ENCODE measurements around the gene ZBTB3. TPM values are rescaled to one million over a fixed set of nuclear protein-coding genes. Genes with fewer than 3 reads are reported as not detected.
A peak's percentile ranks its signal among the peaks of the same experiment; 100 is the strongest.
"Not testable (repeated sequence)": the region's sequence is repeated elsewhere in the genome, so short reads cannot be mapped to it uniquely, and the experiment has no call there.

ZBTB3 gene
- total and polyA plus RNA-seq, 8 donors = 7.3 to 11.2 (median 8.9) TPM

DNA sequence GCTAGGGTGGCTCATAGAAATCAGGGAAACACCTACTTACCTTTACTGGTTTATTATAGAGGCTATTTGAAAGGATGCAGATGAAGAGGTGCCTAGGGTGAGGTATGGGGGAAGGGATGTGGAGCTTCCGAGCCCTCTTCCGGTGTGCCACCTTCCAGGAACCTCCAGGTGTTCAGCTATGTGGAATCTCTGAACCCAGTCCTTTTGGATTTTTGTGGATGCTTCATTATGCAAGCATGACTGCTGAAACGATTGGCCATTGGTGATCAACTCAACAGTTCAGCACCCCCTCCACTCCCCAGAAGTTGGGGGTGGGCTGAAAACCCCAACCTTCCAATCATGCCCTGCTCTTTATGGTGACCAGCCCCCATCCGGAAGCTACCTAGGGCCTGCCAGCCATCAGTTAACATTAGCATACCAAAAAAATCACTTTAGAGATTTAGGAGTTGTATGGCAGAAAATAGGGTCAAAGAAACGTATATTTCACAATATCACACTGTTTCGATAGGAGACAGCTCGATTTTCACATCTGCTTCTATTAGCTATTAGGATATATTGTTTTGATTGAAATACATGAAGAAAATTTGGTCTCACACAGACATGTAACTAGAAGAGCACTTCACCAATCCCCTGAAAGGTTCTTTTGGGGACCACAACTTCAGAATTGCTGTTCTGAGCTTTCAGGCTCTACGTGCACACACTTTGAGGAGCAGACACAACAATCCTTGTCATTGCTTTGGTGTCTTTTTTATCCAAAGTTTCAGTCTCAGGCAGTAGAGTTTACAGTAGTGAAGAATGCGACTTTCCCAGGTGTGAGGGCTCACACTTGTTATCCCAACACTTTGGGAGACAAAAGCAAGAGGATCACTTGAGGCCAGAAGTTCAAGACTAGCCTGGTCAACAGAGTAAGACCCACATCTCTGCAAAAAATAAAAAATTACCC is 4.2 kb upstream of the ZBTB3 start:
- intact Hi-C loops (cut with DNase I) = no loop called here
- H3K4me1 ChIP-seq = peaks cover 13 to 30% of the 10 kb centered on the region in 2 donors
- H3K27ac ChIP-seq = no peak overlapping the region
- no peaks in the 10 kb centered on the region for H3K27me3 ChIP-seq
- ATAC-seq (no peak), DNase-seq (no peak)
- no peak overlapping the region for H3K4me3 ChIP-seq
- TF ChIP-seq, protein P1, sequence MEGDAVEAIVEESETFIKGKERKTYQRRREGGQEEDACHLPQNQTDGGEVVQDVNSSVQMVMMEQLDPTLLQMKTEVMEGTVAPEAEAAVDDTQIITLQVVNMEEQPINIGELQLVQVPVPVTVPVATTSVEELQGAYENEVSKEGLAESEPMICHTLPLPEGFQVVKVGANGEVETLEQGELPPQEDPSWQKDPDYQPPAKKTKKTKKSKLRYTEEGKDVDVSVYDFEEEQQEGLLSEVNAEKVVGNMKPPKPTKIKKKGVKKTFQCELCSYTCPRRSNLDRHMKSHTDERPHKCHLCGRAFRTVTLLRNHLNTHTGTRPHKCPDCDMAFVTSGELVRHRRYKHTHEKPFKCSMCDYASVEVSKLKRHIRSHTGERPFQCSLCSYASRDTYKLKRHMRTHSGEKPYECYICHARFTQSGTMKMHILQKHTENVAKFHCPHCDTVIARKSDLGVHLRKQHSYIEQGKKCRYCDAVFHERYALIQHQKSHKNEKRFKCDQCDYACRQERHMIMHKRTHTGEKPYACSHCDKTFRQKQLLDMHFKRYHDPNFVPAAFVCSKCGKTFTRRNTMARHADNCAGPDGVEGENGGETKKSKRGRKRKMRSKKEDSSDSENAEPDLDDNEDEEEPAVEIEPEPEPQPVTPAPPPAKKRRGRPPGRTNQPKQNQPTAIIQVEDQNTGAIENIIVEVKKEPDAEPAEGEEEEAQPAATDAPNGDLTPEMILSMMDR (IDR thresholded peaks at IDR 0.05) = no peak
- no peaks in the 10 kb centered on the region for H3K36me3 ChIP-seq
- H3K9me3 ChIP-seq = no peaks in the 10 kb centered on the region

DNA sequence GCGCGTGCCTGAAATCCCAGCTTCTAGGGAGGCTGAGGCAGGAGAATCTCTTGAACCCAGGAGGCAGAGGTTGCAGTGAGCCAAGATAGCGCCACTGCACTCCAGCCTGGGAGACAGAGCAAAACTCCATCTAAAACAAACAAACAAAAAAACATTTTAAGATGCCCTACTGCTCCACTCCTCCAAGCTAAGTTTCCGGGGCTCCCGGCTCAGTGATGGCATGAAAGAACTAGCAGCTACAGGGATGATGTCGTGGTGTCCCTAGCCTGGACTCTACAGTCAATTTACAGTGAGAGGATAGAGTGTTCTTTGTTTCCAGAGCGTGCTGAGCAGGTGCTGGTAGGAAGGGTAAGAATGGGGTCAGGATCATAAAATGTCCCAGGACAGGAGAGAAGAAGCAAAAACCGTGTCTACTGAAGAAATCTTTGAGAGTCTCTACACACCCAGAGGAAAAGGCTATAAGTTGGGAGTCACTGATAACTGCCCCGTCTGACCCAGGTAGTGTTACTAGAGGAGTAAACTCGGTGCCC is 1.2 kb upstream of the ZBTB3 start:
- peaks cover 0 to 13% of the 10 kb centered on the region in 2 donors for H3K36me3 ChIP-seq
- TF ChIP-seq, protein P1 (IDR thresholded peaks at IDR 0.05) = no peak
- H3K27me3 ChIP-seq = no peaks in the 10 kb centered on the region
- intact Hi-C loops (cut with DNase I) = no loop called here
- H3K9me3 ChIP-seq = no peaks in the 10 kb centered on the region
- DNase-seq = no peak
- no peak overlapping the region for H3K4me3 ChIP-seq
- no peak for ATAC-seq
- H3K27ac ChIP-seq = no peak overlapping the region
- H3K4me1 ChIP-seq = peaks cover 9 to 26% of the 10 kb centered on the region in 2 donors

DNA sequence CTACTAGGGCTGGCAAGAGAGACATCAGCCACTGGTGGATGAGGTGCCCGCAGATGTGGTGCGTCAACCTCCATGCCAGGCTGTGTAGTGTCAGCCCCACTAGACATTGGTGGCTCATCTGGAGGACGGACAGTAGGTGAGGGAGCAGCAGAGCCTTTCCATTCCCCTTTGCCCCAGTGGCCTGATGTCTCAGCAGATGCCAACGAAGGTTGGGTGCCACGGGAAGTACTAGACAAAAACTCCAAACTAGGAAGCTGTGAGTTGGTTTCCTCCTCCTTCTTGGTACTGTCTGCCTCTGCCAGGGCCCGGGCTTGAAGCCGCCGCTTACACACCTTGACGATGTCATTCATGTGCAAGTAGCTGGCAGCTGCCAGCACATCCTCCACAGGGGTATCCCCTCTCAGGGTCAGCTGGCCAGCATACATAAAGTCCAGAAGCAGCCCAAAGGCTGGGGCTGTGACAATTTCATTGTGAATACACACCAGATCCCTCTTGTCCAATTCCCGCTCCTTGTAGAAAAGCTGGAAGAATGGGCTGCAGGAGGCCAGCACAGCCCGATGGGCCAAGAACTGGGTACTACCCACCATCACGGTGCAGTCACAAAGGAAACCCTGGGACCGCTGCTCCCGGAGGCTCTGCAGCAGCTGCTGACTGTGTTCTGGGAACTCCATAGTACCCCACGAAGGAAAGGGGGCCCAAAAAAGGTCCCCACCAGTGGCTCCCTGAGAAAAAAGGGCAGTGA is 795 bp downstream of the ZBTB3 start:
- DNase-seq (peak in 1 of 4 donors; percentile 38), ATAC-seq (no peak)
- TF ChIP-seq, protein P1 (IDR thresholded peaks at IDR 0.05) = no peak
- peak overlapping the region; percentile 80 to 90 for H3K27ac ChIP-seq
- intact Hi-C loops (cut with DNase I) = no loop called here
- H3K4me1 ChIP-seq = peaks cover 9 to 26% of the 10 kb centered on the region in 2 donors
- peak overlapping the region; percentile 40 to 68 for H3K4me3 ChIP-seq
- H3K27me3 ChIP-seq = no peaks in the 10 kb centered on the region
- no peaks in the 10 kb centered on the region for H3K9me3 ChIP-seq
- H3K36me3 ChIP-seq = peaks cover 0 to 13% of the 10 kb centered on the region in 2 donors

DNA sequence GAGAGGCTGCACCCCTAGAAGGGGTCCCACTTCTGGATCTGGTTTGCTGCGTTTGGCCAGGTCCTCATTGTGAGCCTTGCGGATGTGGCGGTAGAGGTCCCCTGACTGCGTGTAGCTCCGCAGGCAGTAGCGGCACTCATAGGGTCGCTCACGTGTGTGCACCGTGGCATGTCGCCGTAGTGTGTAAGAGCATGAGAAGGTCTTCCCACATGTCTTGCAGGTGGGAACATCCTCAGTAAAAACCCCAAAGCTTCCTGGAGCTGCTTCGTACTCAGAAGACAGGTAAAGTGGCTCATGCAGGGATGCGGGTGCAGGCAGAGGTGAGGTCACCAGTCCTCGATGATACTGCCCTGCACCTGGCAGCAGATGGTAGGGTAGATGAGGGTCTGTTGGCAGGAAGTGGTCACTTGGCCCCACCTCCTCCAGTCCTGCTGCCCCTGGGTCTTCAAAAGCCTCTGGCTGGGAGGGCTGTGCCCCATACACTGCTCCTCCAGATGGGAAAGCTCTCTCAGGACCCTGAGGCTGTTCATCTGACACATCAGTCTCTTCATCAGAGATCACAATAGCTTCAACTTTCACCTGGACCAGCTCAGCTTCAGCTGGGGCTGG is 1.7 kb downstream of the ZBTB3 start:
- Histone ChIP-seq H3K27me3 (no peaks in the 10 kb centered on the region), H3K4me1 (peaks cover 9 to 26% of the 10 kb centered on the region in 2 donors), H3K4me3 (no peak overlapping the region), H3K36me3 (peaks cover 0 to 13% of the 10 kb centered on the region in 2 donors), H3K9me3 (no peaks in the 10 kb centered on the region), H3K27ac (no peak overlapping the region)
- ATAC-seq = no peak
- TF ChIP-seq, protein P1 (IDR thresholded peaks at IDR 0.05) = no peak
- no peak for DNase-seq
- intact Hi-C loops (cut with DNase I) = no loop called here

DNA sequence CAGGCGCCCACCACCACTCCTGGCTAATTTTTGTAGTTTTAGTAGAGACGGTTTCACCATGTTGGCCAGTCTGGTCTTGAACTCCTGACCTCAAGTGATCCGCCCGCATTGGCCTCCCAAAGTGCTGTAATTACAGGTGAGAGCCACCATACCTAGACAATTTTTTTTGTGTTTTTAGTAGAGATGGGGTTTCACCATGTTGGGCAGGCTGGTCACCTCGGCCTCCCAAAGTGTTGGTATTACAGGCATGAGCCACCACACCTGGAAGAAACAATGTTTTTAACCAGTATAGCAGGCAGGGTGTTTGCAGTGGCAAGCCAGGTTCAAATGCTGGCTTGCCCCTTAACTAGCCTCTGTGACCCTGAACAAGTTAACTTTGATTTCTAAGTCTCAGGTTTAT is 4.0 kb downstream of the ZBTB3 start:
- intact Hi-C loops (cut with DNase I) = not testable (repeated sequence)

More for the DNA sequence above, 4.0 kb downstream of the ZBTB3 start:
- DNase-seq, H3K9me3 ChIP-seq, ATAC-seq, H3K27me3 ChIP-seq, H3K4me3 ChIP-seq, H3K27ac ChIP-seq: not testable (repeated sequence)
- Histone ChIP-seq H3K36me3 (peaks cover 0 to 13% of the 10 kb centered on the region in 2 donors), H3K4me1 (peaks cover 9 to 26% of the 10 kb centered on the region in 2 donors)
